ENCODE measurements around the gene CYTH1. TPM values are rescaled to one million over a fixed set of nuclear protein-coding genes. Genes with fewer than 3 reads are reported as not detected.
A peak's percentile ranks its signal among the peaks of the same experiment; 100 is the strongest.

CYTH1 gene
- total RNA-seq, 1 donor from 2014 or later: 103 TPM

GRCh38 chr17:78790552-78790951, 8.5 kb upstream of the CYTH1 start:
- H3K4me1 ChIP-seq: peaks cover 26% of the 10 kb centered on the region
- peaks cover 28% of the 10 kb centered on the region for H3K36me3 ChIP-seq
- intact Hi-C loops (cut with DNase I): no loop called here
- peak; percentile 48 for ATAC-seq
- no peak for DNase-seq
- no peaks in the 10 kb centered on the region for H3K27me3 ChIP-seq
- H3K9me3 ChIP-seq: no peaks in the 10 kb centered on the region
- H3K27ac ChIP-seq: peak overlapping the region; percentile 70
- H3K4me3 ChIP-seq: no peak overlapping the region
- TF ChIP-seq CTCF (IDR thresholded peaks at IDR 0.05): no peak

- no peak for TF ChIP-seq CTCF (IDR thresholded peaks at IDR 0.05)
- peak overlapping the region; percentile 70 for H3K27ac ChIP-seq
- H3K4me1 ChIP-seq: peaks cover 25% of the 10 kb centered on the region
- H3K36me3 ChIP-seq: peaks cover 19% of the 10 kb centered on the region
- H3K27me3 ChIP-seq: no peaks in the 10 kb centered on the region
- DNase-seq (peak; percentile 90), ATAC-seq (peak; percentile 56)
- no peaks in the 10 kb centered on the region for H3K9me3 ChIP-seq
- H3K4me3 ChIP-seq: no peak overlapping the region
- intact Hi-C loops (cut with DNase I): no loop called here
Measured at GRCh38 chr17:78789663-78790181, 7.6 kb upstream of the CYTH1 start.

GRCh38 chr17:78789149-78789662, 7.1 kb upstream of the CYTH1 start:
- DNase-seq (no peak), ATAC-seq (peak; percentile 42)
- TF ChIP-seq CTCF (IDR thresholded peaks at IDR 0.05): no peak
- Histone ChIP-seq H3K27me3 (no peaks in the 10 kb centered on the region), H3K9me3 (no peaks in the 10 kb centered on the region), H3K4me3 (no peak overlapping the region), H3K4me1 (peaks cover 25% of the 10 kb centered on the region), H3K27ac (peak overlapping the region; percentile 70), H3K36me3 (peaks cover 14% of the 10 kb centered on the region)
- intact Hi-C loops (cut with DNase I): no loop called here

GRCh38 chr17:78788451-78788850, 6.4 kb upstream of the CYTH1 start:
- H3K9me3 ChIP-seq: no peaks in the 10 kb centered on the region
- DNase-seq: no peak
- H3K4me1 ChIP-seq: peaks cover 26% of the 10 kb centered on the region
- no peak for ATAC-seq
- no peak for TF ChIP-seq CTCF (IDR thresholded peaks at IDR 0.05)
- H3K27ac ChIP-seq: no peak overlapping the region
- no peaks in the 10 kb centered on the region for H3K27me3 ChIP-seq
- no peak overlapping the region for H3K4me3 ChIP-seq
- peaks cover 7% of the 10 kb centered on the region for H3K36me3 ChIP-seq
- intact Hi-C loops (cut with DNase I): no loop called here

GRCh38 chr17:78787444-78787843, 5.4 kb upstream of the CYTH1 start:
- DNase-seq: peak; percentile 3
- intact Hi-C loops (cut with DNase I): no loop called here
- no peak for TF ChIP-seq CTCF (IDR thresholded peaks at IDR 0.05)
- Histone ChIP-seq H3K27me3 (no peaks in the 10 kb centered on the region), H3K4me3 (no peak overlapping the region), H3K4me1 (peaks cover 28% of the 10 kb centered on the region), H3K27ac (no peak overlapping the region), H3K36me3 (no peaks in the 10 kb centered on the region), H3K9me3 (no peaks in the 10 kb centered on the region)
- ATAC-seq: no peak

- ATAC-seq: no peak
- no peak overlapping the region for H3K27ac ChIP-seq
- DNase-seq: peak; percentile 3
- H3K36me3 ChIP-seq: no peaks in the 10 kb centered on the region
- no peaks in the 10 kb centered on the region for H3K27me3 ChIP-seq
- H3K4me3 ChIP-seq: no peak overlapping the region
- peaks cover 23% of the 10 kb centered on the region for H3K4me1 ChIP-seq
- intact Hi-C loops (cut with DNase I): no loop called here
- H3K9me3 ChIP-seq: no peaks in the 10 kb centered on the region
- no peak for TF ChIP-seq CTCF (IDR thresholded peaks at IDR 0.05)
Measured at GRCh38 chr17:78785663-78786057, 3.6 kb upstream of the CYTH1 start.
